PC-3 (cell line): ENCODE measurements around the gene DOCK4. TPM values are rescaled to one million over a fixed set of nuclear protein-coding genes. Genes with fewer than 3 reads are reported as not detected.

Experiments
- ATAC-seq: fragments of 200-7000 bp; cut with Tn5 transposase; 2 replicates; pipeline ENCODE4 v1.9.1; 2020; ENCODE audit warnings: mild to moderate bottlenecking, moderate library complexity
- BruUV-seq: library from RNA; stranded (reverse); fragments of 400-500 nt; replicated peaks from 2 replicates; lab custom pipeline; 2021; lab: Mats Ljungman, UMichigan
- CTCF ChIA-PET: fragments of 300-600 bp; sonication (Branson Sonifier 250); formaldehyde crosslinking; loops from one replicate; lab custom pipeline; 2022; ENCODE audit warnings: antibody characterized with exemption; lab: Charles Lee
- POLR2A ChIA-PET: fragments of 300-600 bp; sonication (Branson Sonifier 250); formaldehyde crosslinking; loops from one replicate; lab custom pipeline; 2022; ENCODE audit warnings: antibody characterized with exemption; ENCODE audit not compliant: unreplicated experiment; lab: Charles Lee
- DNase-seq: peaks from one replicate; pipeline ENCODE4 v3.0.0-alpha.2; 2015
- H2AFZ ChIP-seq: fragments of 300-600 bp; sonication (generic); 2 replicates; pipeline ENCODE4 v1.6.0; 2016; ENCODE audit warnings: antibody characterized with exemption, low read length
- H3F3A ChIP-seq: fragments of 300-600 bp; sonication (generic); one replicate; pipeline ENCODE4 v1.6.0; 2017; ENCODE audit warnings: antibody characterized with exemption, low read length, control low read depth, mild to moderate bottlenecking; ENCODE audit not compliant: unreplicated experiment
- H3K27ac ChIP-seq: fragments of 300-600 bp; sonication (generic); 2 replicates; pipeline ENCODE4 v1.5.1; 2016; ENCODE audit warnings: mild to moderate bottlenecking, low read length
- H3K27me3 ChIP-seq: fragments of 300-600 bp; sonication (generic); 2 replicates; pipeline ENCODE4 v1.6.1; 2016; ENCODE audit warnings: low read length, mixed read lengths
- H3K36me3 ChIP-seq: fragments of 300-600 bp; sonication (generic); 2 replicates; pipeline ENCODE4 v1.6.1; 2016; ENCODE audit warnings: low read depth, mixed run types, low read length, mixed read lengths
- H3K4me1 ChIP-seq: fragments of 300-600 bp; sonication (generic); 2 replicates; pipeline ENCODE4 v1.5.1; 2016; ENCODE audit warnings: low read length; ENCODE audit not compliant: insufficient read depth
- H3K4me2 ChIP-seq: fragments of 300-600 bp; sonication (generic); 2 replicates; pipeline ENCODE4 v1.6.0; 2016; ENCODE audit warnings: low read length
- H3K4me3 ChIP-seq: fragments of 300-600 bp; sonication (generic); 2 replicates; pipeline ENCODE4 v1.5.1; 2016; ENCODE audit warnings: mild to moderate bottlenecking, low read length, mixed read lengths
- H3K79me2 ChIP-seq: fragments of 300-600 bp; sonication (generic); 2 replicates; pipeline ENCODE4 v1.6.1; 2017; ENCODE audit warnings: low read length, mixed read lengths
- H3K9ac ChIP-seq: fragments of 300-600 bp; sonication (generic); 2 replicates; pipeline ENCODE4 v1.6.0; 2016; ENCODE audit warnings: mild to moderate bottlenecking, low read length
- H3K9me2 ChIP-seq: fragments of 300-600 bp; sonication (generic); replicated peaks from 2 replicates; pipeline ENCODE4 v1.6.1; 2016; ENCODE audit warnings: mixed run types, low read length, mixed read lengths
- H3K9me3 ChIP-seq: fragments of 300-600 bp; sonication (generic); 2 replicates; pipeline ENCODE4 v1.6.1; 2016; ENCODE audit warnings: low read length, mixed read lengths
- H4K20me1 ChIP-seq: fragments of 300-600 bp; sonication (generic); 2 replicates; pipeline ENCODE4 v1.6.1; 2016; ENCODE audit warnings: low read length, mixed read lengths
- EZH2 ChIP-seq: fragments of 300-600 bp; sonication (generic); IDR thresholded peaks from one replicate; pipeline ENCODE4 v1.6.1; 2017; ENCODE audit warnings: antibody characterized with exemption, mild to moderate bottlenecking, low read length; ENCODE audit not compliant: unreplicated experiment
- EZH2phosphoT487 ChIP-seq: fragments of 300-600 bp; sonication (generic); IDR thresholded peaks from 2 replicates; pipeline ENCODE4 v1.6.1; 2018; ENCODE audit warnings: mild to moderate bottlenecking, antibody characterized with exemption, low read length, borderline replicate concordance
- intact Hi-C: fragments of 100-400 bp; cut with micrococcal nuclease; formaldehyde crosslinking; loops from 2 replicates; pipeline ENCODE4 v1.9.0; 2023
- total RNA-seq: library from RNA; depleted of rRNA; stranded (reverse); fragments of >200 nt; gene quantifications from 2 replicates; pipeline ENCODE4 v1.2.3, GENCODE V29; 2014
- TF ChIP-seq, protein P1 (sequence below): fragments of 300-600 bp; sonication (generic); conservative IDR thresholded peaks from 2 replicates; pipeline ENCODE4 v1.5.1; 2017; ENCODE audit warnings: antibody characterized with exemption, low read depth, mild to moderate bottlenecking, low read length

Gene DOCK4
- total RNA-seq, 1 experiment from 2014 or later = 25.4 TPM

DNA sequence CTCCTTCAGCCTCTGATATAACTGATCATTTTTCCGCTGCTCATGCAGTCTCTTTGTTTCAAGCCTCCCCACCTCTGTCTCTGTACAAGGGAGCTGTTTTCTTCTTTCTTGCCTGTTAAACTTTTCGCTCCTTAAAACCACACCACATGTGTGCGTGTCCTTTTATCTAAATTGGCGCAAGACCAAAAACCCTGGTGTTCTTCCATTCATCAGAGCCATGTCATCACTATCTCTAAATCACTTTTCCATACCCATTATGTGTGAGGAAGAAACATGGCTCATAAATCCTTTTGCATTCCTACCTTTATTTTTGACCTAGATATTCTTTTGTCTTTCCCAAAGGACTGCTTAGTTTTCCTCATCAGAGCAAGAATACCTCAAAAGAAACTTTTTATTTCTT lies 404.9 kb downstream of the DOCK4 start:
- H3K36me3 ChIP-seq = peaks cover 12% of the 10 kb centered on the region
- no peaks in the 10 kb centered on the region for H3F3A ChIP-seq
- H3K9me2 ChIP-seq = no peaks in the 10 kb centered on the region
- ChIA-PET POLR2A (no interaction called here), CTCF (no interaction called here)
- H3K4me1 ChIP-seq = peaks cover 12% of the 10 kb centered on the region
- H3K9ac ChIP-seq = no peak overlapping the region
- H3K27me3 ChIP-seq = no peaks in the 10 kb centered on the region
- no peak overlapping the region for H3K4me2 ChIP-seq
- DNase-seq (no peak), ATAC-seq (no peak)
- peaks cover 24% of the 10 kb centered on the region for H3K9me3 ChIP-seq
- TF ChIP-seq, protein P1, sequence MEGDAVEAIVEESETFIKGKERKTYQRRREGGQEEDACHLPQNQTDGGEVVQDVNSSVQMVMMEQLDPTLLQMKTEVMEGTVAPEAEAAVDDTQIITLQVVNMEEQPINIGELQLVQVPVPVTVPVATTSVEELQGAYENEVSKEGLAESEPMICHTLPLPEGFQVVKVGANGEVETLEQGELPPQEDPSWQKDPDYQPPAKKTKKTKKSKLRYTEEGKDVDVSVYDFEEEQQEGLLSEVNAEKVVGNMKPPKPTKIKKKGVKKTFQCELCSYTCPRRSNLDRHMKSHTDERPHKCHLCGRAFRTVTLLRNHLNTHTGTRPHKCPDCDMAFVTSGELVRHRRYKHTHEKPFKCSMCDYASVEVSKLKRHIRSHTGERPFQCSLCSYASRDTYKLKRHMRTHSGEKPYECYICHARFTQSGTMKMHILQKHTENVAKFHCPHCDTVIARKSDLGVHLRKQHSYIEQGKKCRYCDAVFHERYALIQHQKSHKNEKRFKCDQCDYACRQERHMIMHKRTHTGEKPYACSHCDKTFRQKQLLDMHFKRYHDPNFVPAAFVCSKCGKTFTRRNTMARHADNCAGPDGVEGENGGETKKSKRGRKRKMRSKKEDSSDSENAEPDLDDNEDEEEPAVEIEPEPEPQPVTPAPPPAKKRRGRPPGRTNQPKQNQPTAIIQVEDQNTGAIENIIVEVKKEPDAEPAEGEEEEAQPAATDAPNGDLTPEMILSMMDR = no peak
- TF ChIP-seq EZH2phosphoT487 (no peak), EZH2 (no peak)
- intact Hi-C loops = no loop called here
- no peaks in the 10 kb centered on the region for H3K79me2 ChIP-seq
- H3K4me3 ChIP-seq = no peak overlapping the region
- H3K27ac ChIP-seq = no peak overlapping the region
- BruUV-seq = no TSS peak
- no peaks in the 10 kb centered on the region for H4K20me1 ChIP-seq
- no peak overlapping the region for H2AFZ ChIP-seq

DNA sequence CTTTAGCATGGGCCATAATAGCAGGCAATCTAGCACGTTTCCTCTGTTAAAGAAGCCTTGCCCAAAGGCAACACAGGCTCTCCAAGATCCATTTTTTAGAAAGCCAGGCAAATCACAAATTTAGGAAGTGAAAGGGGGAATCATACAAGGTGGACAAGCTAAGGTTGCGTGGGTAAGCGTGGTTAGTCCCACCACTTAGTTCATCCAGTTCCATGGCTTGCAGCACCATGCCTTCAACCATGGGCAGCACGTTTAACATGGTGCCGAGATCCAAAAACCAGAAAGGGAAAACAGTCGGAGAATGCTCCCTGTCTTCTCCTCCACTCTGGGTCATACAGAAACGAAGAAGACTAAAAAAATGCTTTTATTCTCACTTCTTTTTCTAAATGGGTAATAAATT lies 409.5 kb downstream of the DOCK4 start:
- Histone ChIP-seq H3K4me3 (no peak overlapping the region), H3K9me3 (peaks cover 28% of the 10 kb centered on the region), H3K9ac (no peak overlapping the region), H4K20me1 (no peaks in the 10 kb centered on the region), H3K9me2 (no peaks in the 10 kb centered on the region), H3K36me3 (peaks cover 25% of the 10 kb centered on the region), H2AFZ (no peak overlapping the region), H3F3A (no peaks in the 10 kb centered on the region), H3K4me2 (no peak overlapping the region), H3K79me2 (no peaks in the 10 kb centered on the region), H3K27ac (no peak overlapping the region), H3K4me1 (no peaks in the 10 kb centered on the region), H3K27me3 (no peaks in the 10 kb centered on the region)
- ChIA-PET POLR2A (no interaction called here), CTCF (no interaction called here)
- ATAC-seq (no peak), DNase-seq (no peak)
- TF ChIP-seq EZH2 (no peak), EZH2phosphoT487 (no peak)
- TF ChIP-seq, protein P1 = no peak
- intact Hi-C loops = no loop called here
- BruUV-seq = no TSS peak

DNA sequence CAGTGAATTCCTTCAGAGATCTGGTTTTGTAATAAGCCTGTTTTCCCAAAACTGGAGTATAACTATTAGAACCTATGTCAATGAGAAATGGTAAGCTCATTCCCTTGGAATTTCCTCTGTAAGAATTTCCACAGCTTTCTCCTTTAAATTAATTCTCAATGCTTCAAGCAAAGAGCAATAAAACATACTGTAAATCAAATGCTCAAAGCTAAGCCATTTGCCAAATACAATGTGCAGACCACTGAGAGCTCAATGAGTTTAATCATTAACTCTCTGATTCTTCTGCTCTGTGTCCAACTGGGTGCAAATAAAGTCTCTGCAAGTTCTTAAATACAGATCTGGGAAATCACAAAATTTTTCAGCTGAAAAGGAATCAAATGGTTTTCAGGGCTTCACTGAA lies 416.3 kb downstream of the DOCK4 start:
- no peak overlapping the region for H3K4me2 ChIP-seq
- ChIA-PET CTCF (interaction anchor here (0.6 kb wide), 1 partner anchor 222 kb away, joined by 3 read pairs; no protein-coding TSS in a partner anchor), POLR2A (no interaction called here)
- H4K20me1 ChIP-seq = no peaks in the 10 kb centered on the region
- peaks cover under 1% of the 10 kb centered on the region for H3K36me3 ChIP-seq
- no peaks in the 10 kb centered on the region for H3F3A ChIP-seq
- intact Hi-C loops = no loop called here
- H2AFZ ChIP-seq = no peak overlapping the region
- no peak overlapping the region for H3K27ac ChIP-seq
- ATAC-seq (no peak), DNase-seq (no peak)
- H3K4me1 ChIP-seq = peaks cover 7% of the 10 kb centered on the region
- H3K9me2 ChIP-seq = no peaks in the 10 kb centered on the region
- no peaks in the 10 kb centered on the region for H3K27me3 ChIP-seq
- no peaks in the 10 kb centered on the region for H3K79me2 ChIP-seq
- TF ChIP-seq EZH2phosphoT487 (no peak), EZH2 (no peak)
- TF ChIP-seq, protein P1 = no peak
- no peak overlapping the region for H3K9ac ChIP-seq
- no peak overlapping the region for H3K4me3 ChIP-seq
- no peaks in the 10 kb centered on the region for H3K9me3 ChIP-seq
- BruUV-seq = no TSS peak
